ENCODE data around the gene TBK1.

Gene TBK1

DNA sequence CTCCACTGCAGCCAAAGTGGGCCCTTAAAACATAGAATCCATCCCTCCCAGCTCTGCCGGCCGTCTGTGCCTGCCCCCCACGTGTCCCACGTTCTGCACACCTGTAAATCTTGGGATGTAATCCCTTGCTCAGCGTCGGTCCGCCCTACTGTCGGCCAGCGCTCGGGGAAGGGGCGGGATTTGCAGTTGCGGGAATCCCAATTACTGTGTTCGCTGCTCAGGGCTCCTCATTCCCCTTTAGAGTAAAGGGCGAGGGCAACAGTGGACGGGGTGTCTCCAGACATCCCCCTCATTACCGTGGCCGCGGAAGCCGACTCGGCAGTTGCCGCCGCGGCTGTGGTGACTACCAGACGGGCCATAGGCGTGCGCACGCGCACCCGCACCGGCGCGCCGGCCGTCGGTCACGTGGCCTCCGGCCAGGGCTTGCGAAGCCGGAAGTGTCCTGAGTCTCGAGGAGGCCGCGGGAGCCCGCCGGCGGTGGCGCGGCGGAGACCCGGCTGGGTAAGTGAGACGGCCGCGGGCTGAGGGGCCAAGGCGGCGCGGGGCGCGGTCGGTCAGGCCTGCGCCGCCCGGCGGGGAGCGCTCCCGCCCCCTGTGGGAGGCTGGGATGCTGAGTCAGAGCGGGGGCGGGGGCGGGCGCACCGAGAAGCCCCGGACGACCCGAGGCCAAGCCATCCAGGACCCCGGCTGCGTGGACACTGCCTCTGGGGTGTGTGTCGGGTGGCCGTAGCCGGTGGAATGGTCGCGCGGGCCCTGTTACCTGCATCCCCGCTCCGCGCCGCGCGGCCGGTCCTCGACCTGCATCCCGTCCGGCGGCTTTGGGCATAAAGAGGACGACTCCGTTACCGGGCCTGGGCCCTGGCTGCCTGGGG is at the start of gene TBK1:
Gene TBK1, plus strand, starts transcription at position 434 of the 872 bp plus-strand sequence. CDS start 3,751 bp downstream, outside the sequence.
- peak; percentile 66 for DNase-seq (ENCODE audit: low read depth)

DNA sequence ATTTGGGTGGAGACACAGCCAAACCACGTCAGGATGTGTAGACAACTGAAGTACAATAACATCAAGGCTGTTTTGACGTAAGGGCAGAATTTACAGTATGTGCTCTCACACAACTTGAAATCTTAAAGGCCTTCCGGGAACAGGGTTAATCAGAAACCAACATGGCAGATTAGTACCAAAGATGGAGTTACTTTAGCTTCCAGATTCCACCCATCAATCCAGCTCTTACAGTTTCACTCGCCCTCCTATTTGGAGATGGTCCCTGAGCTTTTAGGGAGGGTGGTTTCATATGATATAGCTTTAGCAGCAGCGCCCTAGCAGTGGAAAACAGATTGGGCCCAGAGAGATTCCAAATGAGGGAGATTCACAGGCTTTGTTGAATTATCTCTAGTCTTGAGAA is 49.7 kb upstream of the TBK1 start:
- no peak for DNase-seq (ENCODE audit: low read depth)

GRCh38 chr12:64403707-64404469 is 48.0 kb upstream of the TBK1 start, which contains the start of gene XPOT:
Gene XPOT, plus strand, starts transcription at chr12:64404392. Its CDS starts 5,644 bp downstream, at chr12:64410036.
- peak; percentile 88 for DNase-seq (ENCODE audit: low read depth)

DNA sequence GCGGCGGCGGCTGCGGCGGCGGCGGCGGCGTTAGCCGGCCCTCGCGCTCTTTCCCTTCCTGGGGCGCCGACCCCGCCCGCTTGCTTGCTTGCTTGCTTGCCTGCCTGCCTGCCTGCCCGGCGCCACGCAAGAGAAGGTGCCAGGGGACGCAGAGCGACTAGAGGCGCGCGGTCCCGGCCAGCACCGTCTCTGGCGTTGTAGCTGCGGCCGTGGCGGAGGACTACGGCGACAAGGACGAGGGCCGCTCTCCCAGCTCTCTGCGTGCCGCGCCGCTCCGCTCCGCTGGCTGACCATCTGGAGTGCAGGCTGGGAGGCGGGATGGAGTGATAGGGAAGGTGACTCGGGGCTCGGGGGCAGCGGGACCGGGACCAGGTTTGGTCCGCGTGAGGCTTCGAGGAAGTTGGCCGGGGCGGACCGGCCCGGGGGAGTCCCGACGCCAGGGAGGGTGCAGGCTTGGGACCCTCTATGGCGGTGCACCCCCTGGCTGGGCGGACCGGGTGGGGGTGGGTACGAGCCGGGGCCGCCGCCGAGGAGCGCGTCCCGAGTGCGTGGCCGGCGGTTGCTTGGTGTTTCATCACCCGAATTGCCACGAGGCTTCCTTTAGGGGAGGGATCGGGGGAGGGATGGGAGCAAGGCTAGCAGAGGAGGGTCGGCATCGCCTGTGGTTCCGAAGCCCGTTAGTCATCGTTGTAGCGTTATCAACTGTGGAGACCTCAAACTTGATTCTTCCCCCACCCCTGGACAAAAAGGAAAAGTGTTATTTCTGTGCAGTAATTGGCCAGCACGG is 47.3 kb upstream of the TBK1 start:
- DNase-seq (ENCODE audit: low read depth), result peak; percentile 63

- DNase-seq (ENCODE audit: low read depth), result no peak
Measured at GRCh38 chr12:64407342-64408223, 44.3 kb upstream of the TBK1 start.

DNA sequence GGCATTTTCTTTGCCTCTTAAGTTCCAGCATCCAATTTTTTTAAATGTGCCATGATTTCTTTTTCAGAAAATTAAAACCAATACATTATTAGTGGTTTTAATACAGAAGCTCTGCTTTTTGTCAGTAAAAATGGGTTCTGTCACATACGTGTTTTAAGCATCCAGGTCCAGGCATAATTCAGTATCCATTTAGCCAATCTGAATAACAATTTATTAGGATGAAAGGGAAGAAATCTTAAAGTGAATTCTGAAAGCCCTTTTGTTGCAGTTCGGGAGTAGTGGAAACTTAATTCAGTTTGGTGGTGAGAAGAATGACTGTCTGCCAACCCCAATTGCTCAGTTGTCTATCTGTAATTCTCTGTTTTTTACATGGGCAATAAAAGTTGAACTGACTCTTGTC is 40.5 kb upstream of the TBK1 start:
- no peak for DNase-seq (ENCODE audit: low read depth)

GRCh38 chr12:64412459-64412858 is 39.5 kb upstream of the TBK1 start:
- DNase-seq (ENCODE audit: low read depth), result no peak

DNA sequence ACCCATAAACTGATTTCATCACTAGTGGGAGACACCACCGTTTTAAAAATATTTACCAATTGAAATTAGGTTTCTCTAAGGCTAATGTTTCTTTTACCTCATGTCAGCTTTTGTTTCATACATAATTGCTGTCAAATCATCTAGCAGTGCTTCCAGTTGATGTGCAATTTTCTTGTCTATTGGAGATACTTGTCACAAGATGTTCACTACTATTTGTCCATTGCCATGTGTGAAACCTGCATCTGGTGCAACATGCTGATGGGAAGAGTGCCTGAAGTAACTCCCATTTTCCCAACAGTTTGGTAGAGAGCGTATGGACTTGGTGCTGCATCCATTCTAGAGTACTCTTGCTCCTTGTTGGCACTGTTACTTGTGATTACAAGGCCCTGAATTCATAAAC is 38.0 kb upstream of the TBK1 start:
- DNase-seq (ENCODE audit: low read depth), result no peak

DNA sequence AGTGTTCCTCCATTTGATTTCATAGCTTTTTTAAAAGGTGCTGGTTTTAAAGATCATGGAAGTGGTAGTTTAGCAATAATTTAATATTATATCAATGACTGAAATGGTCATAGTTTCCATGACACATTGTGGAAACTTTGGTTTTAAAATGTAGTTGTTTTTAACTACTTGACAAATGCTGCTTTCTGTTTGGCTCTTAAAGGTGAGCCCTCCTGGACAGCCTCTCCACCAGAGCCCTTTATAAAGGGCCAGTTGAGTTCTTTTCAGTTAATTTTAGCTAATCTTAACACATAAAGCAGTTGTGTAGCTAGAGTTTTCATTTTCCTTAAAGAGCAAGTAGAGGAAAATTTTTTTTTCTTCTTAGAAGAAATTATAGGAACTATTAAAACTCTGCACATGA is 33.7 kb upstream of the TBK1 start:
- DNase-seq (ENCODE audit: low read depth), result no peak

GRCh38 chr12:64419696-64420095 is 32.2 kb upstream of the TBK1 start:
- no peak for DNase-seq (ENCODE audit: low read depth)

DNA sequence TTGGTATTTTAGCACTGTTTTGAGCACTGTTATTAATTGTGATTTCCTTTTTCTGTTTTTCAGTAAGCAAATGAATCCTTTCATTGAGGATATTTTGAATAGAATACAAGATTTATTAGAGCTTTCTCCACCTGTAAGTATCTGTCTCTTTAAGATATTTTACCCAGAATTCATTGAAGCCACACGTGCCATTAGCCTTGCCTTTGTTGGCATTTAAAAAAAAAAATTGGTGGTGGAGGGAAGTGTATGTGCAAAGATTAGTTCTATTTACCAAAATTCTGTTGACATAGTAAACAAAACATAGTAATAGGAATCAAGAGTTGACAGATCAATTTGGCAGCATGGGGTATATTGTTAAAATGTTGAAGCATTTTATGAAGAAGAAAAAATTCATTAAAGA is 23.9 kb upstream of the TBK1 start:
- no peak for DNase-seq (ENCODE audit: low read depth)

DNA sequence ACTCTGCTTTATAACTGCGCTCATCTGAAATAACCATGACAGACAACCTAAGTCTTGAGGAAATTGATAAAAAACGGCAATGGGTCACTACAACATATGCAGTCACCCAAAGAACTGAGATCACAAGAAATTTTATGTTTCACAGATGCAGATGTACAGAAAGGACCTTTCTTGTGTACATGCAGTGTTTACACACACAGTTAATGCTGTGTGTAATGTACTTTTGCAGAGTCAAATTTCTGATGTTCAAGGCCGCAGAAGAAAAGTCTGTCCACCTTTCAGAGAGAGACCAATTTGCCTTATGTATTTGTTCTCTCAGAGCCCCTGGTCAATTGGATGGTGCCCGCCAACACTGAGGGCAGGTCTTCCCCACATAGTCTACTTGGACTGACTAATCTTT is 23.0 kb upstream of the TBK1 start:
- no peak for DNase-seq (ENCODE audit: low read depth)

GRCh38 chr12:64430886-64431285 is 21.0 kb upstream of the TBK1 start:
- DNase-seq (ENCODE audit: low read depth), result no peak

DNA sequence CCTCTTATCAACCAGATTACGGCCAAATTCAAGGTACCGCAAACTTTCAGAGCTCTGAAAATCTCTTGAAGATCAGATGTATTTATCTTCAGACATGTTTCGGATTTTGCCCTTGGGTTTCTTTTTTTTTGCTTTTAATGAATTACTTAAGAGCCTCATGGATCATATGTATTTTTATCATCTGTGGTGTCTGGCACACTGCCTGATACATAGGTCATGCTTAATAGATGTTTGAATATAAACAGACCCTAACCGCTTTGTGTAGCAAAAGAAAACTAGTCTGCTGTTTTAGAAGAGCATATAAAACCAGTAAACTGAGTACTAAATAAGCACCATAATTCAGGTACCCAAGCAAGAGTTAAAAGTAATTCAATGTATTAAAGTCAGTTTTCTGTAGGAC is 20.1 kb upstream of the TBK1 start:
- no peak for DNase-seq (ENCODE audit: low read depth)

DNA sequence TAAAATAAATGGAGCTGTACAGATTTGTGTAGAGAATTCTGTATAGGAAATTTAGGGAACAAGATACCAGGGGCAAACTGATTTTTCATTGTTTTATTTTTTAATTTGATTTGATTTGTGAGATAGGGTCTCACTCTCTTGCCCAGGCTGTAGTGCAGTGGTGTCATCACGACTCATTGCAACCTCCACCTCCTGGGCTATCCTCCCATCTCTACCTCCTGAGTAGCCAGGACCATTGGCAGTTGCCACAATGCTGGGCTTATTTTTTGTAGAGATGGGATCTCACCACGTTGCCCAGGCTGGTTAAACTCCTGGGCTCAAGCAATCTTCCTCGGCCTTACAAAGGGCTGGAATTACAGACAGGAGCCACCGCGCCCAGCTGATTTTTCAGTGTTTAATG is 18.0 kb upstream of the TBK1 start:
- no peak for DNase-seq (ENCODE audit: low read depth)

GRCh38 chr12:64440100-64440499 is 11.8 kb upstream of the TBK1 start:
- DNase-seq (ENCODE audit: low read depth), result no peak

GRCh38 chr12:64445490-64445889 is 6.4 kb upstream of the TBK1 start:
- no peak for DNase-seq (ENCODE audit: low read depth)

- no peak for DNase-seq (ENCODE audit: low read depth)
Measured at GRCh38 chr12:64446295-64446694, 5.6 kb upstream of the TBK1 start.

DNA sequence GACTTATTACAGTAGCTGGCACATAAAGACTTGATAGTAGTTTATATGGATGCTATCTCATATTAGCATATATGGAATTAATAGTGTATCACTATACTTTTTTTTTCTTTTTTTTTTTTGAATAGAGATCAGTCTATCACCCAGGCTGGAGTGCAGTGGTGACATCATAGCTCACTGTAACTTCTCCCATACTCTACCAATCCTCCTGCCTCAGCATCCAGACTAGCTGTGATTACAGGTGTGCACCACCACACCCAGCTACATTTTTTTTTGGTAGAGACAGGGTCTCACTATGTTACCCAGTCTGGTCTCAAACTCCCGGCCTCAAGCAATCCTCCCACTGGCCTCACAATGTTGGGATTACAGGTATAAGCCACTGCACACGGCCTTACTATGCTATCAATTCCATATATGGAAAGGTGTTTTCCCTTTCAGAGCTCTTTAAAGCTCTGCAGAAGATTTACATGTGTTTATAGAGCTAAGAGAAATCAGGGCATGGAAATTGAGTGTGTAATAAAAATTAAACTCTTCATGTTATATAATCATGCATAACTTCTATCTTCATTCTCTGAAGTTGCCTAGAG is 1.8 kb upstream of the TBK1 start:
- DNase-seq (ENCODE audit: low read depth), result no peak

DNA sequence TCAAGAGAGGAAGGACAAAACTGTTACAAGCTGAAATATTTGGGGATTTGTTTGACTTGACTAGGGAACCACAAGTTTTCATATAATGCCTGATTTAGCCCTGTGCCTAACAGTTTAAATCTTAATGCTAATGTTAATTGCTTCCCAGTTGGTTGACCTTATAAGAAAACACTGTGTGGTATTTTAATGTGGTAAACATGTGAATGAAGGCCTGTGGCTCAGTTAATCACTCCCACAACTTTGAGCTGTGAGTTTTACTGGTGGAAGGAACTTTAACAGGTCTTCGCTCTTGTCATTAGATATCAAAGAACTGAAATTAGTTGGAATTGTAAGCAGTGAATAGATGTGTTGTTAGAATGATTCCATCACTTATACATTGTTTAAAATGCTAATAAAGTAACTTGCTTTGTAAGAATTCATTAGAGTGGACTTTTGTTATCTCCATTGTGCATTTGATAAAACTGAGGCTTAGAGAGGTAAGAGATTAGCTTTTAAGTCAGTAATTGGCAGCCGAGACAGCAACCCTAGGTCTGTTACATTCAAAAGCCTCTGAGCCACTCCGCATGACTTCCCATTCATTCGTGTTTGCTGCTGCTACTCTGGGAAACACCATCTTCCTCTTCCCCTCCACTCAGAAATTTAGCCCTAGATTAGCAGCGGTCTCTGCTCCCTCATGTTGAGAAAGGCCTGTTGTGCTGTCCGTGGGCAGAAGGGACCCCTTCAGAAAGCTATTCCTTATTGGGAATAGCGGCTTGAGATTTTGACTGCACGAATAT is 1.0 kb upstream of the TBK1 start:
- DNase-seq (ENCODE audit: low read depth), result no peak
